GM12892 (cell line): Measurements from ENCODE around the gene DACT3.

Experiments used
- POLR2A ChIP-seq: IDR thresholded peaks from 2 replicates; pipeline ENCODE4 v1.6.1; 2011; ENCODE audit warnings: low read depth, low read length, control low read depth
- POLR2AphosphoS5 ChIP-seq: IDR thresholded peaks from 2 replicates; pipeline ENCODE4 v1.6.1; 2011; ENCODE audit warnings: low read depth, low read length, control low read depth
- TAF1 ChIP-seq: IDR thresholded peaks from 2 replicates; pipeline ENCODE4 v1.6.1; 2011; ENCODE audit warnings: low read depth, mild to moderate bottlenecking, control low read depth, low read length, borderline replicate concordance

DNA sequence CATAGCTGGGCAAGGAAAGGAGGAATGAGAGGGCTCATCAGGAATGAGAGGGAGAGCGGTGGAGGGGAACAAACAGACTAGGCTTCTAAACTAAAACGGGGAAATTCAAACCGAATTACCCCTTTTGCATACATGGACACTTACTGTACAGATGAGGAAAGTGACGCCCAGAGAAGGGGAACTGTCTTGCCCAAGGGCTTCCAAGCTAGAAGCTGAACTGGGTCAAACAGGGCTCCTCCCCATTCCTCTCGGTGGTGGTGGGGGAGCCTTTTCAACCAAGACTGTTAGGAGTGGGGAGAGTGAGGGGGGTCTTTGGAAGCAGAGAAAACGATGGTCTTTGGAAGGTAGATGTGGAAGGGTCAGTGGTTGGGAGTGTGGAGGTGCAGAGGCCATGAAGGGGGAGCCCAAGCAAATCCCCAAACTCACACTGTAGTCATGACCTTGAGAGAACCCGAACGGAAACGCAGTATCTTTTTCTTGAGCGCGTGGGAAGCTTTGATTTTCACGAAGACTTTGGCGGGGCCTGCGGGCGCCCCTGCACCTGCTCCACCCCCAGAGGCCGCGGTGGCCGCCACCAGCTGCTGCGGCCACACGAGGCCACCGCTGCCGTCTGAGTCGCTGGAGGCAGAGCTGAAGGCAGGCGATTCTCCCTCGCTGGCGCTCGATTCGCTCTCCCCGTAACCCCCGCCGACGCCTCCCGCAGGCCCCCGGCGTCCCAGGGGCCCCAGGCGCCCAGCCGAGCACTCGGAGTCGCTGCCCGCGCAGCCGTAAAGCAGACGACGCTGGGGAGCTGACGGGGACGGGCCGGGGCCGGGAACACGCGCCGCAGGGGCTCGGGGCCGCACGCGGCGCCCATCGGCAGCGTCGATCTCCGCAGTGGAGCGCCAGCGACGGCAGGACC lies 12.7 kb downstream of the DACT3 start:
- TF ChIP-seq POLR2AphosphoS5 = no peak
- no peak for TF ChIP-seq POLR2A
- TF ChIP-seq TAF1 = no peak
